ENCODE measurements around the gene SH2D1B. TPM values are rescaled to one million over a fixed set of nuclear protein-coding genes. Genes with fewer than 3 reads are reported as not detected.

The SH2D1B gene
- total and polyA plus RNA-seq, 2 experiments from 2014 or later: not detected

DNA sequence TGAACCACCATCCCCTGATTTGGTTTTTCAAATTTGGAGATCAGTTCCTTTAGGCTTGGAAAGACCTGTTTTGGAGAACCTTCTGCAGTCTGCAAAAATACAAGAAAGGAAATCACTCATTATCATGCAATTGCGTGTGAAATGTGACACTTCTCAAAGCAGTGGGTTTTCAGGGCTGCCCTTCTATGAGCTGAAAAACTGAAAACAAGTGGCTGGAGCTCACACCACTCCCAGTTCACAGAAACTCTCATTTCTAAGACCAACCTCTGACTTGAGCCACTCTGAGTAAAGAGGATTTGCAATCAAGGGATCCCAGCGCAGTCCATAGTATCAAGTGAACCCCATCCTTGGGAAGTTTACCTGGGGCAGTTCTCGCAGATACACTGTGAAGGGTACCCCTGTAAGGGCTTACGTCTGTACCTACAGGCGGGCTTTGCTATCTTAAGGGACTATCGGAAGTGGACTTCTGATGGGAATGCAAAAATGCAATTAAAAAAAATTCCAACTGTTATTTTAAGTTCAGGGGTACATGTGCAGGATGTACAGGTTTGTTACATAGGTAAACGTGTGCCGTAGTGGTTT lies 12.8 kb downstream of the SH2D1B start (continued):
- TF ChIP-seq, protein P1, sequence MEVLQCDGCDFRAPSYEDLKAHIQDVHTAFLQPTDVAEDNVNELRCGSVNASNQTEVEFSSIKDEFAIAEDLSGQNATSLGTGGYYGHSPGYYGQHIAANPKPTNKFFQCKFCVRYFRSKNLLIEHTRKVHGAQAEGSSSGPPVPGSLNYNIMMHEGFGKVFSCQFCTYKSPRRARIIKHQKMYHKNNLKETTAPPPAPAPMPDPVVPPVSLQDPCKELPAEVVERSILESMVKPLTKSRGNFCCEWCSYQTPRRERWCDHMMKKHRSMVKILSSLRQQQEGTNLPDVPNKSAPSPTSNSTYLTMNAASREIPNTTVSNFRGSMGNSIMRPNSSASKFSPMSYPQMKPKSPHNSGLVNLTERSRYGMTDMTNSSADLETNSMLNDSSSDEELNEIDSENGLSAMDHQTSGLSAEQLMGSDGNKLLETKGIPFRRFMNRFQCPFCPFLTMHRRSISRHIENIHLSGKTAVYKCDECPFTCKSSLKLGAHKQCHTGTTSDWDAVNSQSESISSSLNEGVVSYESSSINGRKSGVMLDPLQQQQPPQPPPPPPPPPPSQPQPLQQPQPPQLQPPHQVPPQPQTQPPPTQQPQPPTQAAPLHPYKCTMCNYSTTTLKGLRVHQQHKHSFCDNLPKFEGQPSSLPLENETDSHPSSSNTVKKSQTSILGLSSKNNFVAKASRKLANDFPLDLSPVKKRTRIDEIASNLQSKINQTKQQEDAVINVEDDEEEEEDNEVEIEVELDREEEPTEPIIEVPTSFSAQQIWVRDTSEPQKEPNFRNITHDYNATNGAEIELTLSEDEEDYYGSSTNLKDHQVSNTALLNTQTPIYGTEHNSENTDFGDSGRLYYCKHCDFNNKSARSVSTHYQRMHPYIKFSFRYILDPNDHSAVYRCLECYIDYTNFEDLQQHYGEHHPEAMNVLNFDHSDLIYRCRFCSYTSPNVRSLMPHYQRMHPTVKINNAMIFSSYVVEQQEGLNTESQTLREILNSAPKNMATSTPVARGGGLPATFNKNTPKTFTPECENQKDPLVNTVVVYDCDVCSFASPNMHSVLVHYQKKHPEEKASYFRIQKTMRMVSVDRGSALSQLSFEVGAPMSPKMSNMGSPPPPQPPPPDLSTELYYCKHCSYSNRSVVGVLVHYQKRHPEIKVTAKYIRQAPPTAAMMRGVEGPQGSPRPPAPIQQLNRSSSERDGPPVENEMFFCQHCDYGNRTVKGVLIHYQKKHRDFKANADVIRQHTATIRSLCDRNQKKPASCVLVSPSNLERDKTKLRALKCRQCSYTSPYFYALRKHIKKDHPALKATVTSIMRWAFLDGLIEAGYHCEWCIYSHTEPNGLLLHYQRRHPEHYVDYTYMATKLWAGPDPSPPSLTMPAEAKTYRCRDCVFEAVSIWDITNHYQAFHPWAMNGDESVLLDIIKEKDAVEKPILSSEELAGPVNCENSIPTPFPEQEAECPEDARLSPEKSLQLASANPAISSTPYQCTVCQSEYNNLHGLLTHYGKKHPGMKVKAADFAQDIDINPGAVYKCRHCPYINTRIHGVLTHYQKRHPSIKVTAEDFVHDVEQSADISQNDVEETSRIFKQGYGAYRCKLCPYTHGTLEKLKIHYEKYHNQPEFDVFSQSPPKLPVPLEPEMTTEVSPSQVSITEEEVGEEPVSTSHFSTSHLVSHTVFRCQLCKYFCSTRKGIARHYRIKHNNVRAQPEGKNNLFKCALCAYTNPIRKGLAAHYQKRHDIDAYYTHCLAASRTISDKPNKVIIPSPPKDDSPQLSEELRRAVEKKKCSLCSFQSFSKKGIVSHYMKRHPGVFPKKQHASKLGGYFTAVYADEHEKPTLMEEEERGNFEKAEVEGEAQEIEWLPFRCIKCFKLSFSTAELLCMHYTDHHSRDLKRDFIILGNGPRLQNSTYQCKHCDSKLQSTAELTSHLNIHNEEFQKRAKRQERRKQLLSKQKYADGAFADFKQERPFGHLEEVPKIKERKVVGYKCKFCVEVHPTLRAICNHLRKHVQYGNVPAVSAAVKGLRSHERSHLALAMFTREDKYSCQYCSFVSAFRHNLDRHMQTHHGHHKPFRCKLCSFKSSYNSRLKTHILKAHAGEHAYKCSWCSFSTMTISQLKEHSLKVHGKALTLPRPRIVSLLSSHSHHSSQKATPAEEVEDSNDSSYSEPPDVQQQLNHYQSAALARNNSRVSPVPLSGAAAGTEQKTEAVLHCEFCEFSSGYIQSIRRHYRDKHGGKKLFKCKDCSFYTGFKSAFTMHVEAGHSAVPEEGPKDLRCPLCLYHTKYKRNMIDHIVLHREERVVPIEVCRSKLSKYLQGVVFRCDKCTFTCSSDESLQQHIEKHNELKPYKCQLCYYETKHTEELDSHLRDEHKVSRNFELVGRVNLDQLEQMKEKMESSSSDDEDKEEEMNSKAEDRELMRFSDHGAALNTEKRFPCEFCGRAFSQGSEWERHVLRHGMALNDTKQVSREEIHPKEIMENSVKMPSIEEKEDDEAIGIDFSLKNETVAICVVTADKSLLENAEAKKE (CRISPR knock-in tag; IDR thresholded peaks at IDR 0.05): no peak
- TF ChIP-seq, protein P2, sequence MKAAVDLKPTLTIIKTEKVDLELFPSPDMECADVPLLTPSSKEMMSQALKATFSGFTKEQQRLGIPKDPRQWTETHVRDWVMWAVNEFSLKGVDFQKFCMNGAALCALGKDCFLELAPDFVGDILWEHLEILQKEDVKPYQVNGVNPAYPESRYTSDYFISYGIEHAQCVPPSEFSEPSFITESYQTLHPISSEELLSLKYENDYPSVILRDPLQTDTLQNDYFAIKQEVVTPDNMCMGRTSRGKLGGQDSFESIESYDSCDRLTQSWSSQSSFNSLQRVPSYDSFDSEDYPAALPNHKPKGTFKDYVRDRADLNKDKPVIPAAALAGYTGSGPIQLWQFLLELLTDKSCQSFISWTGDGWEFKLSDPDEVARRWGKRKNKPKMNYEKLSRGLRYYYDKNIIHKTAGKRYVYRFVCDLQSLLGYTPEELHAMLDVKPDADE (IDR thresholded peaks at IDR 0.05): no peak
- TF ChIP-seq, protein P3, sequence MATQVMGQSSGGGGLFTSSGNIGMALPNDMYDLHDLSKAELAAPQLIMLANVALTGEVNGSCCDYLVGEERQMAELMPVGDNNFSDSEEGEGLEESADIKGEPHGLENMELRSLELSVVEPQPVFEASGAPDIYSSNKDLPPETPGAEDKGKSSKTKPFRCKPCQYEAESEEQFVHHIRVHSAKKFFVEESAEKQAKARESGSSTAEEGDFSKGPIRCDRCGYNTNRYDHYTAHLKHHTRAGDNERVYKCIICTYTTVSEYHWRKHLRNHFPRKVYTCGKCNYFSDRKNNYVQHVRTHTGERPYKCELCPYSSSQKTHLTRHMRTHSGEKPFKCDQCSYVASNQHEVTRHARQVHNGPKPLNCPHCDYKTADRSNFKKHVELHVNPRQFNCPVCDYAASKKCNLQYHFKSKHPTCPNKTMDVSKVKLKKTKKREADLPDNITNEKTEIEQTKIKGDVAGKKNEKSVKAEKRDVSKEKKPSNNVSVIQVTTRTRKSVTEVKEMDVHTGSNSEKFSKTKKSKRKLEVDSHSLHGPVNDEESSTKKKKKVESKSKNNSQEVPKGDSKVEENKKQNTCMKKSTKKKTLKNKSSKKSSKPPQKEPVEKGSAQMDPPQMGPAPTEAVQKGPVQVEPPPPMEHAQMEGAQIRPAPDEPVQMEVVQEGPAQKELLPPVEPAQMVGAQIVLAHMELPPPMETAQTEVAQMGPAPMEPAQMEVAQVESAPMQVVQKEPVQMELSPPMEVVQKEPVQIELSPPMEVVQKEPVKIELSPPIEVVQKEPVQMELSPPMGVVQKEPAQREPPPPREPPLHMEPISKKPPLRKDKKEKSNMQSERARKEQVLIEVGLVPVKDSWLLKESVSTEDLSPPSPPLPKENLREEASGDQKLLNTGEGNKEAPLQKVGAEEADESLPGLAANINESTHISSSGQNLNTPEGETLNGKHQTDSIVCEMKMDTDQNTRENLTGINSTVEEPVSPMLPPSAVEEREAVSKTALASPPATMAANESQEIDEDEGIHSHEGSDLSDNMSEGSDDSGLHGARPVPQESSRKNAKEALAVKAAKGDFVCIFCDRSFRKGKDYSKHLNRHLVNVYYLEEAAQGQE (IDR thresholded peaks at IDR 0.05; ENCODE audit: unreplicated experiment): no peak
- no peak for TF ChIP-seq JUNB (IDR thresholded peaks at IDR 0.05; ENCODE audit: unreplicated experiment)
